ENCODE measurements around the gene KDM8.

The KDM8 gene

GRCh38 chr16:27179500-27180072, 23.7 kb upstream of the KDM8 start:
- peak; percentile 66 for DNase-seq (ENCODE audit: low read depth)

DNA sequence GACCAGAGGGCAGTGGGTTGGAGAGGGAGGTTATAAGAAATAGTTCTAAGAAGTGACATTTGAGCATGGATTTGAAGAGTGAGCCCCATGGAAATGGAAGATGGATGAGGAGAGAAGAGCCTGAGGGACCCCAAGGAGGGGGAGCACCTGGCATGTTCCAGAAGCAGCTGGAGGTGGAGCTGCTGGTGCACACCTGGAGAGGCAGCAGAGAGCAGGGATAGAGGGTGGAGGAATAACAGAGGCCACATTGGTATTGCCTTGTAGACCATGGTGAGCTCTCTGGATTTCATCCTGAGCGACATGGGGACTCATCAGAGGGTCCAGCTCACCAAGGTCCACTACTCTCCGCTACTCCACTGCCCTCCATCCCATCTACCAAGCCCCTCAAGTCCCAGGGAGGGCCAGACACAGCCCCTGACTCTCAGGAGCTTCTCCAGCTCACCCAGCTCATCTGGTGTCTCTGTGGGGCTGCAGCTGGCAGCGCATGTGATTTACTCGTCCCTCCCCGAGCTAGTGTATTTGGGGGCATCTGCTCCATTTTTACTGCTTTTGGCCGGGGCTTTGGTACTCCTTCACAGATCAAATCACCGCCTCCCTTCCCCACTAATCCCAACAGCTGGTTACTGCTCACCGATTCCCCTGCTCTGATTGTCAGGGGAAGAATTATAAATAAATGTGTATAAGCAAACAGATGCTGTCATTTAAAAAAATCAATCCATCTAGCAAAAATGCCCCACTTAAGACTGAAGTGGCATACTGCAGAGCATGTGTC, 22.1 kb upstream of the KDM8 start:
- TF ChIP-seq, protein P1, sequence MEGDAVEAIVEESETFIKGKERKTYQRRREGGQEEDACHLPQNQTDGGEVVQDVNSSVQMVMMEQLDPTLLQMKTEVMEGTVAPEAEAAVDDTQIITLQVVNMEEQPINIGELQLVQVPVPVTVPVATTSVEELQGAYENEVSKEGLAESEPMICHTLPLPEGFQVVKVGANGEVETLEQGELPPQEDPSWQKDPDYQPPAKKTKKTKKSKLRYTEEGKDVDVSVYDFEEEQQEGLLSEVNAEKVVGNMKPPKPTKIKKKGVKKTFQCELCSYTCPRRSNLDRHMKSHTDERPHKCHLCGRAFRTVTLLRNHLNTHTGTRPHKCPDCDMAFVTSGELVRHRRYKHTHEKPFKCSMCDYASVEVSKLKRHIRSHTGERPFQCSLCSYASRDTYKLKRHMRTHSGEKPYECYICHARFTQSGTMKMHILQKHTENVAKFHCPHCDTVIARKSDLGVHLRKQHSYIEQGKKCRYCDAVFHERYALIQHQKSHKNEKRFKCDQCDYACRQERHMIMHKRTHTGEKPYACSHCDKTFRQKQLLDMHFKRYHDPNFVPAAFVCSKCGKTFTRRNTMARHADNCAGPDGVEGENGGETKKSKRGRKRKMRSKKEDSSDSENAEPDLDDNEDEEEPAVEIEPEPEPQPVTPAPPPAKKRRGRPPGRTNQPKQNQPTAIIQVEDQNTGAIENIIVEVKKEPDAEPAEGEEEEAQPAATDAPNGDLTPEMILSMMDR (IDR thresholded peaks at IDR 0.05; ENCODE audit: insufficient read depth, low read depth, low read length, missing control alignments): peak; percentile 37
- no peak for DNase-seq (ENCODE audit: low read depth)
- no peak overlapping the region for H3K4me3 ChIP-seq (ENCODE audit: low read length)

More at GRCh38 chr16:27179500-27180072, 23.7 kb upstream of the KDM8 start:
- TF ChIP-seq, protein P1 (IDR thresholded peaks at IDR 0.05; ENCODE audit: insufficient read depth, low read depth, low read length, missing control alignments): peak; percentile 78
- no peak overlapping the region for H3K4me3 ChIP-seq (ENCODE audit: low read length)

DNA sequence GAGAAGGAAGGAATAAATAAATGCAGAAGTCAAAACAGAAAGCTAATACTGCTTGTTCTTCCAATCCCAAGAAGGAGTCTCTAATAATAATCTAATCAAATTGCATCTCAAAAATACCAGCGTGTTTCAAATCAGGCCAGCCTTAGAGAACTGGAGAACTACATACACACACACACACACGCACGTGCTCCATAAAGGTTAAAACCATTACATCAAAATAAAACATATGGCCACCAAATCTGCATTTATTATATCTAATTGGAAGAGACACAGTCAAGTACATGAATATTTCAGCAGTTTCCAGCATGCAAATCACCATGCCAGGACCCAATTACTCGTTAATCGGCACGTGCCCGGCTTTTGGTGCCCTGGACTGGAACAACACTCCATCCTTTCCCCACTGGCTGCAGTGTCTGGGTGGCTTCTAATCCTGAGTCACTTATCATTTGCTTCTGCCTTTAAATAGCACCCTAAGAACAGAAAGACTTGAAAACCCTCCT, 20.4 kb upstream of the KDM8 start:
- H3K4me3 ChIP-seq (ENCODE audit: low read length): no peak overlapping the region
- DNase-seq (ENCODE audit: low read depth): no peak
- TF ChIP-seq, protein P1 (IDR thresholded peaks at IDR 0.05; ENCODE audit: insufficient read depth, low read depth, low read length, missing control alignments): no peak

GRCh38 chr16:27185776-27186130, 17.6 kb upstream of the KDM8 start:
- H3K4me3 ChIP-seq (ENCODE audit: low read length): no peak overlapping the region
- TF ChIP-seq, protein P1 (IDR thresholded peaks at IDR 0.05; ENCODE audit: insufficient read depth, low read depth, low read length, missing control alignments): no peak
- no peak for DNase-seq (ENCODE audit: low read depth)

DNA sequence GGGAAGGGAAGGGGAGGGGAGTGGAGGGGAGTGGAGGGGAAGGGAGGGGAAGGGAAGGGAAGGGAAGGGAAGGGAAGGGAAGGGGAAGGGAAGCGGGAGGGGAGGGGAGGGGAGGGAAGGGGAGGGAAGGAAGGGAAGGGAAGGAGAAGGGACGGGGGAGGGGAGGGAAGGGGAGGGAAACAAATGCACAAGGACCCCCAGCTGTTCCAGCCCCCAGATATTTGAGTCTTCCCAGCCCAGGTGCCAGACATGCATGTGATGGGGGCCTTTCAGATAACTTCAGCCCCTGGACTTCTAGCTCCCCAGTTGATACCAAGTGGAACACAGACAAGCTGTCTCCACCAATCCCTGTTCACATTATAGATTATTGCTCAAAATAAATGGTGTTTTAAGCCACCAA, 14.7 kb upstream of the KDM8 start:
- TF ChIP-seq, protein P1 (IDR thresholded peaks at IDR 0.05; ENCODE audit: insufficient read depth, low read depth, low read length, missing control alignments): no peak
- H3K4me3 ChIP-seq (ENCODE audit: low read length): no peak overlapping the region
- DNase-seq (ENCODE audit: low read depth): no peak

GRCh38 chr16:27189335-27189972, 13.9 kb upstream of the KDM8 start:
- DNase-seq (ENCODE audit: low read depth): no peak
- no peak overlapping the region for H3K4me3 ChIP-seq (ENCODE audit: low read length)
- TF ChIP-seq, protein P1 (IDR thresholded peaks at IDR 0.05; ENCODE audit: insufficient read depth, low read depth, low read length, missing control alignments): no peak
